Astrocyte (in vitro differentiated cells and primary cell): ENCODE measurements around the gene DCUN1D4.

ENCODE experiments used
- EZH2 ChIP-seq: IDR thresholded peaks from 2 replicates; pipeline ENCODE4 v1.6.1; 2012; ENCODE audit warnings: mild to moderate bottlenecking, low read length, inconsistent platforms; ENCODE audit not compliant: insufficient read depth
- TF ChIP-seq, protein P1 (sequence below): IDR thresholded peaks from 2 replicates; pipeline ENCODE4 v1.5.1; 2011; ENCODE audit warnings: low read depth, mild to moderate bottlenecking, inconsistent platforms, low read length, moderate library complexity; ENCODE audit not compliant: insufficient read depth

- TF ChIP-seq, protein P1, sequence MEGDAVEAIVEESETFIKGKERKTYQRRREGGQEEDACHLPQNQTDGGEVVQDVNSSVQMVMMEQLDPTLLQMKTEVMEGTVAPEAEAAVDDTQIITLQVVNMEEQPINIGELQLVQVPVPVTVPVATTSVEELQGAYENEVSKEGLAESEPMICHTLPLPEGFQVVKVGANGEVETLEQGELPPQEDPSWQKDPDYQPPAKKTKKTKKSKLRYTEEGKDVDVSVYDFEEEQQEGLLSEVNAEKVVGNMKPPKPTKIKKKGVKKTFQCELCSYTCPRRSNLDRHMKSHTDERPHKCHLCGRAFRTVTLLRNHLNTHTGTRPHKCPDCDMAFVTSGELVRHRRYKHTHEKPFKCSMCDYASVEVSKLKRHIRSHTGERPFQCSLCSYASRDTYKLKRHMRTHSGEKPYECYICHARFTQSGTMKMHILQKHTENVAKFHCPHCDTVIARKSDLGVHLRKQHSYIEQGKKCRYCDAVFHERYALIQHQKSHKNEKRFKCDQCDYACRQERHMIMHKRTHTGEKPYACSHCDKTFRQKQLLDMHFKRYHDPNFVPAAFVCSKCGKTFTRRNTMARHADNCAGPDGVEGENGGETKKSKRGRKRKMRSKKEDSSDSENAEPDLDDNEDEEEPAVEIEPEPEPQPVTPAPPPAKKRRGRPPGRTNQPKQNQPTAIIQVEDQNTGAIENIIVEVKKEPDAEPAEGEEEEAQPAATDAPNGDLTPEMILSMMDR: no peak
- TF ChIP-seq EZH2: no peak
Observed at GRCh38 chr4:51859476-51860031, 16.6 kb downstream of the DCUN1D4 start.
